ENCODE measurements around the gene EHF. TPM values are rescaled to one million over a fixed set of nuclear protein-coding genes. Genes with fewer than 3 reads are reported as not detected.

EHF gene
- total and polyA plus RNA-seq, 2 donors (not counting 1 experiment from before 2014, with no cell fraction given) = 0.51 TPM; not detected in 1

DNA sequence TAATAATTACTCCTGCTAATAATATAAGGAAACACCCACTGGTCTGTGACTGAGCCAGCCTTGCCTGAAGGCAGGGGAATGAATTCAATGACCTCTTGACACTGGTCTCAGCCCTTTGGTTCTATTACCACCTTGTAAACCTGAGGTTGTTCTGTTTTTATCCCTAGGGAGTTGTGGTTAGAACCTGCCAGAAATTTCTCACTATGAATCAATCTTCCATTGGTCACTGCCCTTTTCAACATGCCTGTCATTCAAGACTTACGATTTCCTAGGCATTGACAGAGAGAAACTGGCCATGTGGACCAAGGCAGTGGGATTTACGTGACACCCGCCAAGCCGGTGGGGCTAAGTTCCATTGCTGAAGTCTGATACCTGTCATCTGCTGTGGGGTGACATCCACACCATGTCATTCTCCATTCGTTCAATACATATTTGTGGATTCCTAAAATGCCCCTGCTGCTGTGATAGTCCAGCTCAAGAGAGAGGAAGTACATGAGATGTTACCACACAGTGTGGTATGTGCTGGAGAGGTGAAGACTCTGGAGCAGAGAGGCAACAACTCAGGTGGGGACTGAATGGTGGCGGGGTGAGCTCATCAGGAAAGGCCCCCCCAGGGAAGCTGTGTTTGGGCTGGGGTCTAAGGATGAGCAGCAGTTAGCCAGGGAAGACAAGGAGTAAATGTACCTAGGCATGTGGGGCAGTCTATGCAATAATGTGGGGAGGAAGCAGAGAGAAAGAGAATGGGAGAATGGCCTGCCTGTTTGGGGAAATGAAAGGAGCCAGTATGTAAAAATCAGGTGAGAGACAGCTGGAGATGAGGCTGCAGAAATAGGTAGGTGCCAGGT, 15.2 kb upstream of the EHF start:
- Histone ChIP-seq H4K20me1 (ENCODE audit: control insufficient read depth, extremely low read depth, insufficient read depth, low read length) (no peaks in the 10 kb centered on the region), H2AFZ (ENCODE audit: low read length) (no peak overlapping the region), H3K27me3 (ENCODE audit: control insufficient read depth, insufficient read depth, low read length) (no peaks in the 10 kb centered on the region), H3K4me2 (ENCODE audit: extremely low read depth, insufficient read depth, low read length) (no peak overlapping the region), H3K36me3 (ENCODE audit: control insufficient read depth, insufficient read depth, low read length) (no peaks in the 10 kb centered on the region), H3K79me2 (ENCODE audit: control insufficient read depth, insufficient read depth, low read length) (no peaks in the 10 kb centered on the region), H3K4me3 (replicated peaks in 1 of 4; ENCODE audit: control extremely low read depth in 1 of 4, insufficient read depth in 1 of 4, low read depth in 3 of 4, low read length in 4 of 4) (no peak overlapping the region), H3K4me1 (ENCODE audit: control insufficient read depth, extremely low read depth, insufficient read depth, low read length) (peaks cover 2% of the 10 kb centered on the region), H3K9ac (ENCODE audit: insufficient read depth, low read length) (no peak overlapping the region), H3K27ac (ENCODE audit: insufficient read depth, low read length) (no peak overlapping the region), H3K9me3 (ENCODE audit: control insufficient read depth, insufficient read depth, low read depth, low read length) (no peaks in the 10 kb centered on the region)
- TF ChIP-seq, protein P1, sequence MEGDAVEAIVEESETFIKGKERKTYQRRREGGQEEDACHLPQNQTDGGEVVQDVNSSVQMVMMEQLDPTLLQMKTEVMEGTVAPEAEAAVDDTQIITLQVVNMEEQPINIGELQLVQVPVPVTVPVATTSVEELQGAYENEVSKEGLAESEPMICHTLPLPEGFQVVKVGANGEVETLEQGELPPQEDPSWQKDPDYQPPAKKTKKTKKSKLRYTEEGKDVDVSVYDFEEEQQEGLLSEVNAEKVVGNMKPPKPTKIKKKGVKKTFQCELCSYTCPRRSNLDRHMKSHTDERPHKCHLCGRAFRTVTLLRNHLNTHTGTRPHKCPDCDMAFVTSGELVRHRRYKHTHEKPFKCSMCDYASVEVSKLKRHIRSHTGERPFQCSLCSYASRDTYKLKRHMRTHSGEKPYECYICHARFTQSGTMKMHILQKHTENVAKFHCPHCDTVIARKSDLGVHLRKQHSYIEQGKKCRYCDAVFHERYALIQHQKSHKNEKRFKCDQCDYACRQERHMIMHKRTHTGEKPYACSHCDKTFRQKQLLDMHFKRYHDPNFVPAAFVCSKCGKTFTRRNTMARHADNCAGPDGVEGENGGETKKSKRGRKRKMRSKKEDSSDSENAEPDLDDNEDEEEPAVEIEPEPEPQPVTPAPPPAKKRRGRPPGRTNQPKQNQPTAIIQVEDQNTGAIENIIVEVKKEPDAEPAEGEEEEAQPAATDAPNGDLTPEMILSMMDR (conservative IDR thresholded peaks at IDR 0.05 in 1 of 2, IDR thresholded peaks at IDR 0.05 in 1 of 2; ENCODE audit: low read depth in 1 of 2, low read length in 2 of 2) = no peak
- TF ChIP-seq EZH2 (IDR thresholded peaks at IDR 0.05; ENCODE audit: low read length, missing control alignments) = no peak
- no peak for DNase-seq (ENCODE audit: low read depth in 2 of 2)

- TF ChIP-seq, protein P1 (conservative IDR thresholded peaks at IDR 0.05 in 1 of 2, IDR thresholded peaks at IDR 0.05 in 1 of 2; ENCODE audit: low read depth in 1 of 2, low read length in 2 of 2) = no peak
- TF ChIP-seq EZH2 (IDR thresholded peaks at IDR 0.05; ENCODE audit: low read length, missing control alignments) = no peak
- Histone ChIP-seq H3K4me1 (ENCODE audit: control insufficient read depth, extremely low read depth, insufficient read depth, low read length) (no peaks in the 10 kb centered on the region), H3K4me2 (ENCODE audit: extremely low read depth, insufficient read depth, low read length) (no peak overlapping the region), H2AFZ (ENCODE audit: low read length) (no peak overlapping the region), H3K4me3 (replicated peaks in 1 of 4; ENCODE audit: control extremely low read depth in 1 of 4, insufficient read depth in 1 of 4, low read depth in 3 of 4, low read length in 4 of 4) (no peak overlapping the region), H3K27me3 (ENCODE audit: control insufficient read depth, insufficient read depth, low read length) (no peaks in the 10 kb centered on the region), H3K9me3 (ENCODE audit: control insufficient read depth, insufficient read depth, low read depth, low read length) (no peaks in the 10 kb centered on the region), H3K36me3 (ENCODE audit: control insufficient read depth, insufficient read depth, low read length) (no peaks in the 10 kb centered on the region), H3K9ac (ENCODE audit: insufficient read depth, low read length) (no peak overlapping the region), H4K20me1 (ENCODE audit: control insufficient read depth, extremely low read depth, insufficient read depth, low read length) (no peaks in the 10 kb centered on the region), H3K27ac (ENCODE audit: insufficient read depth, low read length) (no peak overlapping the region), H3K79me2 (ENCODE audit: control insufficient read depth, insufficient read depth, low read length) (no peaks in the 10 kb centered on the region)
- DNase-seq (ENCODE audit: low read depth in 2 of 2) = no peak
These were observed 14.4 kb upstream of the EHF start for GRCh38 chr11:34606326-34607120.

GRCh38 chr11:34609187-34609751, 11.6 kb upstream of the EHF start:
- no peak for DNase-seq (ENCODE audit: low read depth in 2 of 2)
- Histone ChIP-seq H3K9ac (ENCODE audit: insufficient read depth, low read length) (no peak overlapping the region), H3K4me1 (ENCODE audit: control insufficient read depth, extremely low read depth, insufficient read depth, low read length) (no peaks in the 10 kb centered on the region), H2AFZ (ENCODE audit: low read length) (no peak overlapping the region), H3K27me3 (ENCODE audit: control insufficient read depth, insufficient read depth, low read length) (no peaks in the 10 kb centered on the region), H4K20me1 (ENCODE audit: control insufficient read depth, extremely low read depth, insufficient read depth, low read length) (no peaks in the 10 kb centered on the region), H3K79me2 (ENCODE audit: control insufficient read depth, insufficient read depth, low read length) (no peaks in the 10 kb centered on the region), H3K4me3 (replicated peaks in 1 of 4; ENCODE audit: control extremely low read depth in 1 of 4, insufficient read depth in 1 of 4, low read depth in 3 of 4, low read length in 4 of 4) (no peak overlapping the region), H3K27ac (ENCODE audit: insufficient read depth, low read length) (no peak overlapping the region), H3K36me3 (ENCODE audit: control insufficient read depth, insufficient read depth, low read length) (no peaks in the 10 kb centered on the region), H3K9me3 (ENCODE audit: control insufficient read depth, insufficient read depth, low read depth, low read length) (no peaks in the 10 kb centered on the region), H3K4me2 (ENCODE audit: extremely low read depth, insufficient read depth, low read length) (no peak overlapping the region)
- TF ChIP-seq EZH2 (IDR thresholded peaks at IDR 0.05; ENCODE audit: low read length, missing control alignments) = no peak
- TF ChIP-seq, protein P1 (conservative IDR thresholded peaks at IDR 0.05 in 1 of 2, IDR thresholded peaks at IDR 0.05 in 1 of 2; ENCODE audit: low read depth in 1 of 2, low read length in 2 of 2) = no peak

All from fibroblast of lung (primary cell).